Measurements from ENCODE around the gene PECR. TPM values are rescaled to one million over a fixed set of nuclear protein-coding genes. Genes with fewer than 3 reads are reported as not detected.
"Not testable (repeated sequence)": the region's sequence is repeated elsewhere in the genome, so short reads cannot be mapped to it uniquely, and the experiment has no call there.

The PECR gene
- total RNA-seq, 4 donors from 2014 or later, result 44.6 to 85.6 (median 54.3) TPM

DNA sequence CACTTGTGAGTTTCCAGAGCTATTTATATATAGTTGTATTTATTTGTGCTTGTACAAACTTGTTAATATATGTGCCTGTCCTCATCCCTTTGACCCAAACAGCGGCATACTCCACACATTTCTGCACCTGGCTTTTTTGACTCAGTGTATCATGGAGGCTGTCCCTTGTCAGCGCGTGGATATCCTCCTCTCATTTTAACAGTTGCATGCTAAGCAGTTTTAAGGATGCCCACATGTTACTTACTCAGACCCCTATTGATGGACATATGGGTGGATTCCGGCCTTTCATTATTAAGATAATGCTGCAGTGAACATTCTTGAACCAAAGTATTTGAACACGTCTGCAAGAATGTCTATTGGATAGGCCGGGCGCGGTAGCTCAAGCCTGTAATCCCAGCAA, 67.6 kb downstream of the PECR start:
- no peaks in the 10 kb centered on the region for H3K36me3 ChIP-seq
- no peaks in the 10 kb centered on the region for H3K9me3 ChIP-seq
- no peak overlapping the region for H3K4me3 ChIP-seq
- no peaks in the 10 kb centered on the region for H3K27me3 ChIP-seq
- no peak for TF ChIP-seq POLR2A (IDR thresholded peaks at IDR 0.05)
- TF ChIP-seq, protein P1, sequence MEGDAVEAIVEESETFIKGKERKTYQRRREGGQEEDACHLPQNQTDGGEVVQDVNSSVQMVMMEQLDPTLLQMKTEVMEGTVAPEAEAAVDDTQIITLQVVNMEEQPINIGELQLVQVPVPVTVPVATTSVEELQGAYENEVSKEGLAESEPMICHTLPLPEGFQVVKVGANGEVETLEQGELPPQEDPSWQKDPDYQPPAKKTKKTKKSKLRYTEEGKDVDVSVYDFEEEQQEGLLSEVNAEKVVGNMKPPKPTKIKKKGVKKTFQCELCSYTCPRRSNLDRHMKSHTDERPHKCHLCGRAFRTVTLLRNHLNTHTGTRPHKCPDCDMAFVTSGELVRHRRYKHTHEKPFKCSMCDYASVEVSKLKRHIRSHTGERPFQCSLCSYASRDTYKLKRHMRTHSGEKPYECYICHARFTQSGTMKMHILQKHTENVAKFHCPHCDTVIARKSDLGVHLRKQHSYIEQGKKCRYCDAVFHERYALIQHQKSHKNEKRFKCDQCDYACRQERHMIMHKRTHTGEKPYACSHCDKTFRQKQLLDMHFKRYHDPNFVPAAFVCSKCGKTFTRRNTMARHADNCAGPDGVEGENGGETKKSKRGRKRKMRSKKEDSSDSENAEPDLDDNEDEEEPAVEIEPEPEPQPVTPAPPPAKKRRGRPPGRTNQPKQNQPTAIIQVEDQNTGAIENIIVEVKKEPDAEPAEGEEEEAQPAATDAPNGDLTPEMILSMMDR (IDR thresholded peaks at IDR 0.05), result no peak
- H3K27ac ChIP-seq, result no peak overlapping the region
- no peak for DNase-seq
- H3K4me1 ChIP-seq, result no peaks in the 10 kb centered on the region

DNA sequence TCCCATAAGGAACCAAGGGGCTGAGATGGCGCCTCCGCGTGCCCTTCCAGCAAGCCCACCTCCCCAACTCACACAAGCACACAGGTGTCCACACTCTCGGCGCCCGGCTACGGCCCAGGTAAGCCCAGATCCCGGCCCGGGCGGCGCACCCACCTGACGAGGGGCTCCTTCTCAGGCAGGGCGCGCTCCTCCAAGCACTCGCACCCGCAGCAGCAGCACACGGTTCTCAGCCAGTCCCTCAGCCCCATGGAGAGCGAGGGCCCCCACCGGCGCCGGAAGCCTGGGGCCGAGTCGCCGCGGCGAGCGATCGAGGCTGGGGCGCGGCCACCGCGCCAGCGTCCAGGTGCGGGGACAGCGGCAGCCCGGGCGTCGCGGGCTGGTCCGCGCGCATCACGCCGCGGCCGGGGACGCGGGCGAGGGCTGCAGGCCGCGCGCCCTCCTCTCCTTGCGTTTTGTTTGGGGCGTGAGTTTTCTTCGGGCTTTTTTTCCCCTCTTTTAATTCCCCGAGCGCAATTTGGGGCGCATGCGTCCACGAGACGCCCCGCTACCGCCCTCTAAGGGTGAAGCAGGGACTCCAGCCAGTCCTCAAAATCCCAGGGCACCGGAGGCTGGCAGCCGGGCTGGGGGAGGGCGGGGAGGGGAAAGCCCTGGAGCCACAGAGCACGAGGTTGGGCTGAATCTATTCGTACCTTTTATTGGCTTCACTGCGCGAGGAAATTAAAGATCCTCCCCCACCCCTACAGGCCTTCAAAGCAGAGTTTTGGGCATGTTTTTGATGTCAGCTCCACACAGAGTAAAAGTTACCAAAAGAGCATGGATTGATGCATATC, 68.3 kb downstream of the PECR start, which contains the start of gene MREG:
MREG (minus strand) TSS at position 472 of the 830 bp plus-strand sequence; CDS start at position 248, 224 bp downstream.
- H3K4me1 ChIP-seq, result no peaks in the 10 kb centered on the region
- H3K27ac ChIP-seq, result peak within 1 kb of the TSS in 2 of 4 donors; percentile 42 to 59
- H3K36me3 ChIP-seq, result no peaks in the 10 kb centered on the region
- DNase-seq, result peak; percentile 70 to 88 (median 83)
- TF ChIP-seq, protein P1 (IDR thresholded peaks at IDR 0.05), result peak in 5 of 6 experiments; percentile 47 to 76 (median 68)
- no peak for TF ChIP-seq POLR2A (IDR thresholded peaks at IDR 0.05)
- H3K9me3 ChIP-seq, result no peaks in the 10 kb centered on the region
- H3K4me3 ChIP-seq, result peak within 1 kb of the TSS; percentile 59 to 80 (median 73)
- H3K27me3 ChIP-seq, result no peaks in the 10 kb centered on the region

DNA sequence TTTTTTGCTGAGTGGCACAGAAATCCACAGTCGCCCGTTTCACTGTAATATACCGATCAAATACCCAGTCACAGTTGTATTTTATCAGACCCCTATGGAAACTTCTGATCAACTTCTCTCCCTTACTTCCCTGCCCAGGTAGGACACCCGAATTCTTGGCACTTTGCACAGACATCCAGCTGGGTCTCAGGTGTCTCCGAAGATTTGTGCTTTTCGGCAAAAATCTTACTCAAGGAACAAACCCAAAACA, 68.9 kb downstream of the PECR start:
- TF ChIP-seq, protein P1 (IDR thresholded peaks at IDR 0.05), result no peak
- no peak for TF ChIP-seq POLR2A (IDR thresholded peaks at IDR 0.05)
- H3K4me1 ChIP-seq, result no peaks in the 10 kb centered on the region
- no peaks in the 10 kb centered on the region for H3K36me3 ChIP-seq
- no peaks in the 10 kb centered on the region for H3K27me3 ChIP-seq
- peak overlapping the region; percentile 59 to 80 (median 73) for H3K4me3 ChIP-seq
- H3K27ac ChIP-seq, result peak overlapping the region in 1 of 4 donors; percentile 59
- no peaks in the 10 kb centered on the region for H3K9me3 ChIP-seq
- no peak for DNase-seq

DNA sequence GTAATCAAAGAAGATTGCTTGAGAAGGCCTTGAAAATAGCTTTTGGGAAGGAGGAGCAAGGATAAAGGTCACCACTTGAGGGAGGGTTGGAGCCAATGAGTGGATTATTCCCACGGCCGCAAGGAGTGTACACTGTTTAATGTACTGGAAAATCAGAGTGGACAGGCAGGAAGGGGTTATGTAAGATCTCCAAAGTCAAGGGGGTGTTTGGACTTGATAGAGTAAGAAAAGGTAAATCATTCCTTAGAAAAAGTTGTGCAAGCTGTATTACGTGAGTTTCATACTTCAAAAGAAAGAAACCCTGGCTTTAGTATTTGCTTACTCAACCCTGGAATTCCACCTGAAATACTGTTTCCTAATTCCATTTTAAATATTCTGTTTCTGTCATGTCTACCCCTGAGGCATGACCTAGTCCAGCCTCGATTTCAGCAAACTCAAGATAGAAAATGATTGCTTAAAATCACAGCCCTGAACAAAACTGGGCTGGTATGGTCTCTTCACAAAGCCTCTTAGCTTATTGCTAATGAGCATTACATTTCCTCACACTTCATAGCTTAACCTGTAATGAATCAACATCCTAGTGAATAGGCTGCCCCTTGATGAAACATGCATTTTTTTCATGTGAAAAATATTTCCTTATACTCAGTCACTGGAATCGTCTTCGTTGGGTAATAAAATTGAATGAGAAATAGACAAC, 69.3 kb downstream of the PECR start:
- Histone ChIP-seq H3K4me3 (peak overlapping the region; percentile 59 to 80 (median 73)), H3K27me3 (no peaks in the 10 kb centered on the region), H3K27ac (no peak overlapping the region), H3K9me3 (no peaks in the 10 kb centered on the region), H3K4me1 (no peaks in the 10 kb centered on the region), H3K36me3 (no peaks in the 10 kb centered on the region)
- TF ChIP-seq POLR2A (IDR thresholded peaks at IDR 0.05), result no peak
- TF ChIP-seq, protein P1 (IDR thresholded peaks at IDR 0.05), result peak in 3 of 6 experiments; percentile 26 to 33 (median 28)
- DNase-seq, result no peak

DNA sequence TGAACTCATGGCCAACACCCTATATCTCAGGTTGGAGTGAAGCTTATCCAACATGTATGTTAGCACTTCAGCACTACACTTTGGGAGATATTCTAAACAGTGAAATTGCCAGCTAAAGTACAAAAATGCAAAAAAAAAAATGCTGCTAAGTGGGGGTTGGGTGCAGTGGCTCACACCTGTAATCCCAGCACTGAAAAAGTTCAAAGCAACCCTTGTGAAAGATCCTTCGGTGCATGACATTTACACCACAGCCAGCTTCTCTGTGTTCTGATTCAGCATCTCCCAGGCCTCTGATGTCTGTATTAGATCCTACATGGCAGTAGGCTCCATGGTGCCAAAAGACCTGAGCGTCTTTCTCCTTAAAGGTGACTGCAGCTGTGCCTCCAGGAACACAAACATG, 72.4 kb downstream of the PECR start:
- not testable (repeated sequence) for H3K27ac ChIP-seq, H3K4me1 ChIP-seq, H3K4me3 ChIP-seq, DNase-seq, H3K27me3 ChIP-seq, H3K9me3 ChIP-seq, H3K36me3 ChIP-seq

DNA sequence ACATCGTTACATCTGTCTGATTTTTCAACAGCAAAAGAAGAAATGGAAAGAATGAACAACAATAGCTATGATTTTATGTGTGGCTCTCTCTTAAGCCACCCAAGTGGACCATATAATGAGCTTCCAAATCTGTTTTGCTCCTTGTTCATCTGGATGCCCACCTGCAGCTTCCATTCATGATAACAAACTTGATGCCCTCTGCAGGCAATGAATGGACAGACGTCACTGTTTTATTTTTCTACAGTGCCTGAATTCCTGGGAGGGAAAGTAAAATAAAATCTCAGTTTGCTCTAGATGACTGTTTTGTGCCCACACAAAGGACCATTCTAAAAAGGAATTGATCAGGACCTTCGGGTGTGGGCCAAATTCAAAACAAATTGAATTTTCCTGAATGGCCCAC, 73.2 kb downstream of the PECR start:
- Histone ChIP-seq H3K36me3 (no peaks in the 10 kb centered on the region), H3K4me1 (no peaks in the 10 kb centered on the region), H3K4me3 (no peak overlapping the region), H3K27ac (no peak overlapping the region), H3K27me3 (no peaks in the 10 kb centered on the region), H3K9me3 (no peaks in the 10 kb centered on the region)
- DNase-seq, result no peak
- TF ChIP-seq, protein P1 (IDR thresholded peaks at IDR 0.05), result no peak
- TF ChIP-seq POLR2A (IDR thresholded peaks at IDR 0.05), result no peak

All from Peyer's patch (tissue), 4 donors.